ENCODE data around the gene PLOD3.

Gene PLOD3

GRCh38 chr7:101170617-101171441 lies 46.6 kb downstream of the PLOD3 start:
- no peak for TF ChIP-seq CTCF (IDR thresholded peaks at IDR 0.05; ENCODE audit: borderline replicate concordance, insufficient read depth, low read depth, low read length)
- H3K4me3 ChIP-seq (ENCODE audit: low read depth, low read length), result no peak overlapping the region

GRCh38 chr7:101169838-101170551 lies 47.4 kb downstream of the PLOD3 start:
- TF ChIP-seq CTCF (IDR thresholded peaks at IDR 0.05; ENCODE audit: borderline replicate concordance, insufficient read depth, low read depth, low read length), result peak; percentile 96
- H3K4me3 ChIP-seq (ENCODE audit: low read depth, low read length), result no peak overlapping the region

- TF ChIP-seq CTCF (IDR thresholded peaks at IDR 0.05; ENCODE audit: borderline replicate concordance, insufficient read depth, low read depth, low read length), result no peak
- no peak overlapping the region for H3K4me3 ChIP-seq (ENCODE audit: low read depth, low read length)
Observed at GRCh38 chr7:101169110-101169837, 48.1 kb downstream of the PLOD3 start.

GRCh38 chr7:101168412-101169049 lies 48.9 kb downstream of the PLOD3 start:
- no peak for TF ChIP-seq CTCF (IDR thresholded peaks at IDR 0.05; ENCODE audit: borderline replicate concordance, insufficient read depth, low read depth, low read length)
- no peak overlapping the region for H3K4me3 ChIP-seq (ENCODE audit: low read depth, low read length)

- TF ChIP-seq CTCF (IDR thresholded peaks at IDR 0.05; ENCODE audit: borderline replicate concordance, insufficient read depth, low read depth, low read length), result no peak
Observed at GRCh38 chr7:101167645-101168411, 49.6 kb downstream of the PLOD3 start.

GRCh38 chr7:101166909-101167644 lies 50.3 kb downstream of the PLOD3 start:
- no peak for TF ChIP-seq CTCF (IDR thresholded peaks at IDR 0.05; ENCODE audit: borderline replicate concordance, insufficient read depth, low read depth, low read length)
- H3K4me3 ChIP-seq (ENCODE audit: low read depth, low read length), result no peak overlapping the region

More at GRCh38 chr7:101167645-101168411, 49.6 kb downstream of the PLOD3 start:
- no peak overlapping the region for H3K4me3 ChIP-seq (ENCODE audit: low read depth, low read length)

Measured in GM12875 (cell line).